GM19193 (cell line): ENCODE results near the gene CFAP99.

ENCODE experiments used
- POLR2A ChIP-seq: IDR thresholded peaks from 4 replicates; pipeline ENCODE4 v1.6.1; 2011; ENCODE audit not compliant: insufficient read depth, insufficient read length; ENCODE audit errors: extremely low read depth

Gene CFAP99

DNA sequence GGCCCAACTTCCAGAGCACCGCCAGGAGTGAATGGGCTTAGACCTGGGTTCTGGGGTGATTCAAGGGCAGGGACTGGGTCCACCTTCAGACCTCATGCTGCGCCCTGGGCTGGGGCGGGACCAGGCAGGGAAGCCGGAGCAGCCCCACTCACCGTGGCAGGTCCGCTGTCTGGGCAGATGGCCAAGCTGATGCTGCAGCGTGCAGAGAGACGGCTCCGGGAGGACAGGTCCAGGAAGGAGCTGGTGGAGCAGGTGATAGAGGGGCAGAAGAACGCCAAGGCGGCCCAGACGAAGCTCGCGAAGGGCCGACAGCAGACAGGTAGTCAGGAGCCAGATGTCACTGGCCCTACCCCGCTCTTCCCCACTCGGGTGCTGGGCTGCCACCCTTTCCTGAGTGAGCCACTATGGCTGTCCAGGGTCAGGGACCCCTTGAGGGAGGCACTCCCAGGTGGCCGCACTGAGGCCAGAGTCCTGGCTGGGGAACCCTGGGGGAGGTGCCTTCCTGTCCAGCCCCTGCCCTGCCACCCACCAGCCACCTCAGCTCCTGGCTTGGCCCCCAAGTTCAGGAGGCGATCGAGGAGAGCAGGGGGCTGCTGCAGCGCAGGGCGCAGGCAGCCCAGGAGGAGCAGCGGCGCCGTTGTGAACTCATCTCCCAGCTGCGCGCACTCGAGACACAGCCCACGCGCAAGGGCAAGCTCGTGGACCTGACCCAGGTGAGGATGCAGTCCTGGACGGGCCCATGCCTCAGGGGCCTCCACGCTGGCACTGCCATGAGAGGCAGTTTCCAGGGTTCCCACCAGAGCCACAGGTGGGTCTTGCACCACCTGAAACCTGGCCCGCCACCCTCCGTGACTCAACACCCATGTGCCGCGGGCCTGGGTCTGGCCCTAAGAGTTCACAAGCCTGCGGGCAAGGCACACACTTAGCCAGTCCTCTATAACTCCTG lies 40.1 kb downstream of the CFAP99 start:
- no peak for TF ChIP-seq POLR2A

DNA sequence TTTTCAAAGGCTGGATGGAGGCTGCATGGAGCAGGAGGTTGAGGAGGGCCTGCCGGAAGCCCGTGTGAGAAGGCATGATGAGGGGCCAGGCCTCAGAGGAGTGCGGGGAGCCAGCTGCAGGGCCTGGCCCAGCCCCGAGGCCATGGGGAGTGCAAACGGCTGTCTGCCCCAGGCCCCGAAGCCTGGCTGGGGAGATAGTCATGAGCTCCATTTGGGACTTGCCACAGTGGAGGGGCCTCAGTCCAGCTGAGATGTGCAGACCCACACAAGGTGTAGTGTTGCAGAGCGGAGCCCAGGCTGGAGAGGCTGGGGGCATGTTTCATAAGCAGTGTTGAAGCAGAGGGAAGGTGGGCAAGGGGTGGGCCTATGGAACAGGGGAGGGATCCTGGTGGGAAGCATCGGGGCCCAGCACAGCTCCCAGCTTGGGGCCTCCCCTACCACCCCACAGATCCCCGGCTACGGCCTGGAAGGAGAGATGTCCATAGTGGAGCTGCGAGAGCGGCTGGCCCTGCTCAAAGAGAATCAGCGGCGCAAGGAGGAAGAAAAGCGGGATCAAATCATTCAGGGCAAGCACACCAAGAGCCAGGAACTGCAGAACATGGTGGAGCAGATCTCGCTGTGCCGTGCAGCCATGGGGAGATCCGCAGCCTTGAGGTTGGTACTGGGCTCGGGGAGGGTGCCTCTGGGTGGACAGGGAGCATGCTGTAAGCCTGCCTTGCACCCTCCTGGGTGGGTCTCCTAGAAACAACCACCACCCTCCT lies 41.0 kb downstream of the CFAP99 start:
- TF ChIP-seq POLR2A = no peak

DNA sequence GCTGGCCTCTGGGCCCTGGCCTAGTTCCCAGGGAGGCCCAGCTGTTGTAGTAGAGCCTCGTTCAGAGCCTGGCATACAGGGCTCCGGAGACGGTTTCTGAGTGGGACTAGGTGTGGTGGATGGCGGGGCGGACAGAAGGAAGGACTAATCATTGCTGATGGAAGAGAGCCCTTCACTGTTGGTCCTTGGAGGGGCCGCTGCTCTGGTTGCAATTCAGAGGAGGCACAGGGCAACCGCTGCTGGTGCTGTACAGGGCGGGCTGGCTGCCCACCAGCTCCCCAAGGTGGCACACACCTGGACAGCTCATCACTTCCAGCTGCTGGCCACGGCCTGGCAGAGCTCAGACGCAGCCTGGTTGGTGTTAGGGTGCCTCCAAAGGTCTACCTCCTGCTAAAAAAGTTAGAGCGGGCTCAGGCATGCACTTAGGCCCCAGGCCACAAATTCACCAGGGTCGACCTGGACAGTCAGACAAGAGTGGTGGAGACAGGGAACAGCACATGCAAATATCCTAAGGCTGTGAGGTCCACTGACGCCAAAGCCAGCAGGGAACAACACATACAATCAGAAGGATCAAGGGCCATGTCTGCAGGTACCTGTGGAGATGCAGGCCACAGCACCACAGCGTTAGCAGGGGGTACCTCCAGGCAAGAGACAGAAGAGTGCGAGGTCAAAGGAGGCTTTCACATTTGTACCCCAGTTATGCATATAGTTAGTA lies 42.6 kb downstream of the CFAP99 start:
- TF ChIP-seq POLR2A = no peak

DNA sequence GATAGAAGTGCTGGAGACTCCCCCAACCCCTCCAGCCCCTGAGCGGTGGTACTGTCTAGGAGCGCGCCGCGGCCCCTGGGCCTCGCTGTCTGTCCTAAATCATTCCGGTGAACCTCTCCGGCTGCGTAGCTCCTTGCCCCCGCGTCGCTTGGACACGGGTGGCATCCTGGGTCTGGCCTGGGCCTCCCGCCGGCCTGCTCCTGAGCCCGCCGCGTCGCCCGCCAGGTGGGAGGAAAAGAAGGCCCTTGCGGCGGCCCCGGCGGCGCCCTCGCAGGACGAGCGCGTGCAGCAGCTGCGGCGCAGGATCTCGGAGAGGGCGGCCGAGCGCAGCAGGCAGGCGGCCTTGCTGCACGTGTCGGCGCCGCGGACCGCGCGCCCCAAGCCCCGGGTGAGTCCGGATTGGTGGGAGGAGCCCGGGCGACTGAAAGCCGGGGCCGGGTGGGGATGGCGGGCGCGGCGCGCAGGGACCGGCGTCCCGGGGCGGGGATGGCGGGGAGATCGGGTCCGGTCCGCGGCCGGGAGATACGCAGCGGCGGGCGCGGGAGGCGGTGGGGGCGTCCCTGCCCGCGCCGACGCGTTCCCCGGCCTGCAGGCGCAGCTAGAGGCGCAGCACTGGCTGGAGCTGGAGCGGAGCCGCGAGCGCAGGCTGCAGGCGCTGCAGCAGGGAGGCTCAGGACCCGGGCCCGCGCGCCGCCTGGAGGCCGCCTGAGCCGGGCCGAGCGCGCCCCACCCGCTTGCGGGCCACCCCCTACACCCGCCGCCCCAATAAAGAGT lies 43.6 kb downstream of the CFAP99 start:
- no peak for TF ChIP-seq POLR2A

DNA sequence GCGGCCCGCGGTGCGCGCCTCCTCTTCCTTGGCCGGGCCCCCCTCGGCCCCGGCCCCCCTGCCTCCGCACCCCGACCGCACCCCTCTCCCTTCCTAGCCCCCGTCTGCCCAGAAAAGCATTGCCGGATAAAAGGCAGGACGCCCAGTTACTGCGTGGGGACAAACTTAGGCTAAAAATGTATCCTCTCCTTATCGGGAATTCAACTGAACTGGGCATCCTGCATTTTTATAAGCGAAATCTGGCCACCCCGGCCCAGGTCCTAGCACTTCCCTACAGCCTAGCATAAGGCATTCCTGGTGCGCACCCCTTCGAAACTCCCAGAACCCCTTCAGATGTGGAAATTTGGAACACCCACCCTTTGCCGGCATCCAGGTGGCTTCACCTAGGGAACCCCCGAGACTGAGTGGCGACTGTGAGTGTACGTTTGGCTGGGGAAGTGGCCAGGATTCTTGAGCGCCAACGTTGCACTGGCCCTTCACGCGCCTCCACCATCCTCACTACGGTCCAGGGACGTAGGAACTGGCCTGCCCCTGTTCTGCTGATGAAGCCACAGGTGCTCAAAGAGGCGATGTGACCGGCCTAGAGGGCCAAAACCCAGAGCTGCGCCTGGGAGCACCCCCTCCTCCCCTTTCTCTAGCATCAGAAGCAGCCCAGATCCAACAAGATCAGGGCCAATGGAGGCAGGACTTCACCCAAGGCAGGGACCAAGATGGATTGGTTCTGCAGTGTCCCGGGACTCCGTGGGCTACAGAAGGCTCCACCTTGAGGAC lies 44.4 kb downstream of the CFAP99 start:
- TF ChIP-seq POLR2A = no peak

DNA sequence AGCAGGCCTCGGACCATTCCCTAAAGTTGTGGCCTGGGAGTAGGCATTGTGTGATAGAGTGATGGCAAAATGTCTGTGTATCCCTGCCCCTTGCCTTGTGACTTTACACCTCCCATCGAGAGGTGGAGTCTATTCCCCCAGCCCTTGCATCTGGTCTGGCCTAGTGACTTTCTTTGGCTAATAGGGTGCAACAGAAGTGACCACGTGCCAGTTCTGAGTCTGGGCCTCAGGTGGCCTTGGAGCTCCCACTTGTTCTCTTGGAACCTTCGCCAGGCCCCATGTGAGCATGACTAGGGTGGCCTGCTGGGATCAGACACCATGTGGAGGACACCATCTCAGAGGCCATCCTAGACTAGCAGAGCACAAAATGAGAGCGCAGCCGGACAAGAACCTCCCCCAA lies 46.3 kb downstream of the CFAP99 start:
- no peak for TF ChIP-seq POLR2A

DNA sequence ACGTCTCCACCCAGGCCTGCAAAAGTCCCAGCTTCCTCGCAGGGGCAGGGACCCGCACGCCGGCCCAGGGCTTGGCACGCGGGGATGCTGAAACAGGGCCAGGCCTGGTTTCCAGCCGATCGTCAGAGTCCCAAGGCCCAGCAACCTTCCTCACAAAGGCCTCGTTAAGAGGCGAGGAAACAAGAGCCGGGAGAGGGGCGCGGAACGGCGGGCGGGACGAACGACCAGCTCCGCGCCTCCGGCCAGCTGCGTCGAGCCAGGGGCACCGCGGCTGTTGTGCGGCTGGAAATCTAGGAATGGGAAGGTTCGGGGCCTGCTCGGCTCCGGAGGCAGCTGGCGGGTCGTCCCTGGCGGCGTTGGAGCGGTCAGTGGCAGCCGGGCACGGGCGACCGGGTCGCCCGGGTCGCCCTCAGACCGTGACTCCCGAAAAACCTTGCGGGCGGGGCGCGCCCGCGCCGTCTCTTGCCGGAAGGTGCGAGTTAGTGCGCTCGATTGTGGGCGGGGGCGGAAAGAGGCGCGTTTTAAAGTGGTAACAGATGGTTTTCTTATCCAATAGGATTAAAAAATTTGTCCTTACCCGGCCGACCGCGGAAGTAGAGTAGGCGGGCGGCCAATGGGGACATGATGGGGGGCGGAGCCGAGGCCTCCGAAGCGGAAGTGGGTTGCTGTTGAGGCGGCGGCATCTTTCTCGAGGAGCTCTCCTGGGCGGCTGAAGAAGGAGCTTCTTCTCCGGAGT lies 49.9 kb downstream of the CFAP99 start, which contains the start of gene RNF4:
RNF4 (plus strand) TSS at position 651 of the 736 bp plus-strand sequence. CDS start 21,388 bp downstream, outside the sequence.
- TF ChIP-seq POLR2A = peak; percentile 88

DNA sequence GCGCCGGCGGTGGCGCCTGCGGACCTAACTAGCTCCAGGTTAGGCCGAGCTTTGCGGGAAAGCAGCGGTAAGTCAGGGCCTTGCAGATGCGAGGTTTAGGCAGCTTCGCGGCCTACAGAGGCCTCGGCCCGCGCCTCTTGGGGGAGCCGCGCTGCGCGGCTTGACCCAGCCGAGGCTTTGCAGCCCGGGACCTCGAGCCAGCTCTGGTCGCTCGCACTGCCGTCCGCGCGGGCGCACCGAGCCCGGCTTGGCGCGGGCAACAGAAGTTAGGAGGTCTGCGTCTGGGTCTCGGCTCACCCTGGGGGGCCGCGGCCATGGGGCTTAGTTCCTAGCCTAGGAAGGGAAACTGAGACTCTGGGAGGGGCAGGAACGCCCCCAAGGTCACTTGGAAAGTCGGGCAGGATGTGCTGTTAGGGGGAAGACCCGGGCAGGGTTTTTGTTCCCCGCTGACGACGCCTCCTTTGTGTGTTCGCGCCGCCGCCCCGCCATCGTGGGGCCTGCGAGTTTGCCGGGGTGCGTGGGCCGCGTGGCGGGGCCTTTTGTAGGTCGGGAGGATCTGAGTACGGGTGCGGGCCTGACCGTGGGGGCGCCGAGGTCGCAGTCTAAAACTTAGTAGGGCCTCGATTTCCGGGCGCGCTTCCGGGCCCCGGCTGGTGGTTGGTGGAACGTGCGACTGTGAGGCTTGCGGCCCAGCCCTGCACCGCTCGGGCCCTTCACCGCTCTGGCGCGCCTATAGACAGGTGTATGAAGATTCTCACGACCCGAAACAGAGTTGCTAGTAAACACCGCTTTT lies 50.6 kb downstream of the CFAP99 start:
- no peak for TF ChIP-seq POLR2A

DNA sequence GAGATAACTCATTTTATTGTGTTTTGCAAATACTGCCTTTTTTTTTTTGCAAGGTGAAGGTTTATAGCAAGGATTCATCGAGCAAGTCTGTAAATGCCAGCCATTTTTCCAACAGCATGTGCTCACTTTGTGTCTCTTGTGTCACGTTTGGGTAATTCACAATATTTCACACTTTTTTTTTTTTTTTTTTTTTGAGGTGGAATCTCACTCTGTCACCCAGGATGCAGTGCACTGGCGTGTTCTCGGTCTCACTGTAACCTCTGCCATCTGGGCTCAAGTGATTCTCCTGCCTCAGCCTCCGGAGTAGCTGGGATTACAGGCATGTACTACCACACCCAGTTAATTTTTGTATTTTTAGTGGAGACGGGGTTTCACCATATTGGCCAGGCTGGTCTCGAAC lies 52.0 kb downstream of the CFAP99 start:
- no peak for TF ChIP-seq POLR2A

DNA sequence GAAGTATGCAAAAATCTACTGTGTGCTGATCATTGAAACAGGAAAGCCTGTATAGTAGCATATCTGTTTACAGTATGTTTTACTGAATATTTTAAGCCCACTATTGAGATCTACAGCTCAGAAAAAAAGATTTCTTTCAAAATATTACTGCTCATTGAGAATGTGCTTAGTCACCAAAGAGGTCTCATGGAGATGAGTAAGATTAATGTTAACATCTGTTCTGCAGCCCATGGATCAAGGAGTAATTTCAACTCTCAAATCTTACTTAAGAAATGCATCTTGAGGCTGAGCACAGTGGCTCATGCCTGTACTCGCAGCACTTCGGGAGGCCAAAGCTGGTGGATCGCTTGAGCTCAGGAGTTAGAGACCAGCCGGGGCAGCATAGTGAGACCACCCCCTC lies 53.4 kb downstream of the CFAP99 start:
- TF ChIP-seq POLR2A = no peak

DNA sequence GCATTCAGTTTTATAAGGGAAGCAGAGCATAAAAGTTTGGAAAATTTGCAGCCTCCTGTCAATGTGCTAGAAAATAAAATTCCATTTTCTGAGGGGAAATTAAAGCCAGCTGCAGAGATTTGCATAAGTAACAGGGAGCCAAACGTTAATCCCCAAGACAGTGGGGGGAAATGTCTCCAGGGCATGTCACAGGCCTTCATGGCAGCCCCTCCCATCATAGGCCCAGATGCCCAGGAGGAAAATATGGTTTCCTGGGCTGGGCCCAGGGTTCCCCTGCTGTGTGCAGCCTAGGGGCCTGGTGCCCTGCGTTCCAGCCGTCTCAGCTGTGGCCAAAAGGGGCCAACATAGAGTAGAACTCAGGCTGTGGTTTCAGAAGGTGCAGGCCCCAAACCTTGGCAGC lies 59.5 kb downstream of the CFAP99 start:
- no peak for TF ChIP-seq POLR2A

DNA sequence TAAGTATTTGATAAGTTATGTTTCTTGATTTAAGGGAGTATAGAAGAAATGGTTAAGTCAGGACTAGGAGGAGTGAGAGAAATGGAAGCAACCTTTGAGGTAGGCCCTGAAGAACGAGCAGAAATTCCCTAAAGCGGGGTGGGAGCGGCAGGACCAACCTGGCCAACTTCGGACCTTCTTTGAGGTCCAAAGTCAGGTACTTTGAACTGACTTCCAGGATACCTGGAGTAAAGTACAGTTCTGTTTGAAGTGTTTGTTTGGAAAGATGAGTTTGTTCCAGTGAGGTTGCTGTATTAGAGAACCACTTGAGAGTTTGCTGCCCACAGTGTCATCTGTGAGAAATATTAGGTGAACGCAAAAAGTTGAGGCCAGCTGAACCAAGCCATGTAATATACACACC lies 61.9 kb downstream of the CFAP99 start:
- no peak for TF ChIP-seq POLR2A
